WTC11 (cell line): ENCODE results near the gene KRTAP9-4. TPM values are rescaled to one million over a fixed set of nuclear protein-coding genes. Genes with fewer than 3 reads are reported as not detected.

Experiments
- ATAC-seq: fragments of 200-7000 bp; cut with Tn5 transposase; 2 replicates; pipeline ENCODE4 v1.10.0; 2021; ENCODE audit warnings: mild to moderate bottlenecking, moderate library complexity
- CTCF ChIA-PET: fragments of 300-600 bp; sonication (Branson Sonifier 250); formaldehyde crosslinking; loops from one replicate; lab custom pipeline; 2021; ENCODE audit warnings: antibody characterized with exemption; lab: Charles Lee
- POLR2A ChIA-PET: fragments of 350-600 bp; sonication (Branson Sonifier 250); formaldehyde crosslinking; loops from one replicate; lab custom pipeline; 2021; ENCODE audit warnings: antibody characterized with exemption; lab: Charles Lee
- DNase-seq: peaks from one replicate; pipeline ENCODE4 v3.0.0; 2021; ENCODE audit warnings: low spot score
- H3K27ac Mint-ChIP-seq: 2 replicates; pipeline ENCODE4 v1.8.0; 2021; ENCODE audit warnings: mixed read lengths
- H3K27me3 Mint-ChIP-seq: 2 replicates; pipeline ENCODE4 v1.8.0; 2021; ENCODE audit warnings: low read depth, mild to moderate bottlenecking, moderate library complexity, mixed read lengths
- H3K36me3 Mint-ChIP-seq: 2 replicates; pipeline ENCODE4 v1.8.0; 2021; ENCODE audit warnings: mixed read lengths
- H3K4me1 Mint-ChIP-seq: 2 replicates; pipeline ENCODE4 v1.8.0; 2022; ENCODE audit warnings: mixed read lengths
- H3K4me3 Mint-ChIP-seq: 2 replicates; pipeline ENCODE4 v1.8.0; 2021; ENCODE audit warnings: mild to moderate bottlenecking, moderate library complexity, mixed read lengths
- H3K9me3 Mint-ChIP-seq: 2 replicates; pipeline ENCODE4 v1.8.0; 2021; ENCODE audit warnings: mixed read lengths
- AR ChIP-seq: fragments of 250-450 bp; sonication (Bioruptor Pico); IDR thresholded peaks from 2 replicates; pipeline ENCODE4 v1.9.0; 2021; ENCODE audit warnings: mild to moderate bottlenecking
- ATF6 ChIP-seq: sonication (generic); formaldehyde crosslinking; IDR thresholded peaks from 2 replicates; pipeline ENCODE4 v1.8.1; 2023; ENCODE audit warnings: mild to moderate bottlenecking, missing genetic modification reagents
- CREB1 ChIP-seq: sonication (generic); formaldehyde crosslinking; IDR thresholded peaks from 2 replicates; pipeline ENCODE4 v1.8.0; 2023; ENCODE audit warnings: mild to moderate bottlenecking, missing genetic modification reagents
- E2F1 ChIP-seq: sonication (generic); formaldehyde crosslinking; IDR thresholded peaks from 2 replicates; pipeline ENCODE4 v1.8.0; 2022; ENCODE audit warnings: mild to moderate bottlenecking, missing genetic modification reagents
- ESRRA ChIP-seq: sonication (generic); formaldehyde crosslinking; IDR thresholded peaks from 2 replicates; pipeline ENCODE4 v1.8.1; 2022; ENCODE audit warnings: mild to moderate bottlenecking, missing genetic modification reagents, borderline replicate concordance
- FOXP4 ChIP-seq: sonication (generic); formaldehyde crosslinking; IDR thresholded peaks from 2 replicates; pipeline ENCODE4 v1.8.0; 2022; ENCODE audit warnings: mild to moderate bottlenecking, missing genetic modification reagents
- IRF2 ChIP-seq: sonication (generic); formaldehyde crosslinking; IDR thresholded peaks from 2 replicates; pipeline ENCODE4 v1.8.0; 2022; ENCODE audit warnings: low read depth, missing genetic modification reagents, borderline replicate concordance
- MAX ChIP-seq: sonication (generic); formaldehyde crosslinking; IDR thresholded peaks from 2 replicates; pipeline ENCODE4 v1.8.0; 2022; ENCODE audit warnings: mild to moderate bottlenecking, missing genetic modification reagents
- MLX ChIP-seq: sonication (generic); formaldehyde crosslinking; IDR thresholded peaks from 2 replicates; pipeline ENCODE4 v1.8.1; 2023; ENCODE audit warnings: mild to moderate bottlenecking, missing genetic modification reagents, moderate library complexity
- MYBL2 ChIP-seq: sonication (generic); formaldehyde crosslinking; IDR thresholded peaks from 2 replicates; pipeline ENCODE4 v1.8.1; 2023; ENCODE audit warnings: mild to moderate bottlenecking, moderate library complexity, missing genetic modification reagents
- NFE2L1 ChIP-seq: sonication (generic); formaldehyde crosslinking; IDR thresholded peaks from 2 replicates; pipeline ENCODE4 v1.8.1; 2023; ENCODE audit warnings: missing genetic modification reagents
- NR3C1 ChIP-seq: sonication (generic); formaldehyde crosslinking; conservative IDR thresholded peaks from 2 replicates; pipeline ENCODE4 v1.8.1; 2023; ENCODE audit warnings: low read depth, mild to moderate bottlenecking, missing genetic modification reagents
- SP1 ChIP-seq: sonication (generic); formaldehyde crosslinking; conservative IDR thresholded peaks from 2 replicates; pipeline ENCODE4 v1.8.1; 2022; ENCODE audit warnings: missing genetic modification reagents
- TCF7 ChIP-seq: sonication (generic); formaldehyde crosslinking; IDR thresholded peaks from 2 replicates; pipeline ENCODE4 v1.8.0; 2022; ENCODE audit warnings: mild to moderate bottlenecking, low read depth, missing genetic modification reagents, moderate library complexity
- TP53 ChIP-seq: sonication (generic); formaldehyde crosslinking; IDR thresholded peaks from 2 replicates; pipeline ENCODE4 v1.8.1; 2023; ENCODE audit warnings: mild to moderate bottlenecking, missing genetic modification reagents
- USF1 ChIP-seq: sonication (generic); formaldehyde crosslinking; IDR thresholded peaks from 2 replicates; pipeline ENCODE4 v1.8.0; 2022; ENCODE audit warnings: mild to moderate bottlenecking, missing genetic modification reagents
- USF2 ChIP-seq: sonication (generic); formaldehyde crosslinking; IDR thresholded peaks from 2 replicates; pipeline ENCODE4 v1.8.1; 2023; ENCODE audit warnings: mild to moderate bottlenecking, missing genetic modification reagents, moderate library complexity
- ZNF263 ChIP-seq: sonication (generic); formaldehyde crosslinking; IDR thresholded peaks from 2 replicates; pipeline ENCODE4 v1.8.1; 2022; ENCODE audit warnings: low read depth, mild to moderate bottlenecking, moderate library complexity, missing genetic modification reagents
- ZNF512 ChIP-seq: sonication (generic); formaldehyde crosslinking; IDR thresholded peaks from 2 replicates; pipeline ENCODE4 v1.8.1; 2022; ENCODE audit warnings: missing genetic modification reagents, borderline replicate concordance
- total RNA-seq: library from RNA; stranded (reverse); gene quantifications from 3 replicates; pipeline ENCODE4 v1.2.3, GENCODE V29; 2021

KRTAP9-4 gene
- total RNA-seq, 1 experiment from 2014 or later = not detected

- ATAC-seq = no peak
- H3K27me3 Mint-ChIP-seq = peaks cover 4% of the 10 kb centered on the region; the same call in 1 of the 2 replicates
- no peak overlapping the region for H3K4me3 Mint-ChIP-seq
- no peak for DNase-seq
- H3K9me3 Mint-ChIP-seq = no peaks in the 10 kb centered on the region
- ChIA-PET CTCF (no interaction called here), POLR2A (interaction anchor here (0.6 kb wide), 1 partner anchor 135 kb away, joined by 3 read pairs; no protein-coding TSS in a partner anchor)
- no peak for TF ChIP-seq NR3C1 (CRISPR knock-in tag)
- no peak for TF ChIP-seq USF1
- no peak for TF ChIP-seq ATF6
- TF ChIP-seq ESRRA = no peak
- no peaks in the 10 kb centered on the region for H3K36me3 Mint-ChIP-seq
- H3K4me1 Mint-ChIP-seq = no peaks in the 10 kb centered on the region
- no peak overlapping the region for H3K27ac Mint-ChIP-seq
Observed at GRCh38 chr17:41264599-41264998, 15.1 kb downstream of the KRTAP9-4 start.

GRCh38 chr17:41265078-41265477, 15.6 kb downstream of the KRTAP9-4 start, which contains the start of gene KRTAP9-6:
Gene KRTAP9-6, plus strand, starts transcription at chr17:41265378. Its CDS starts 0 bp downstream, at chr17:41265378.
- TF ChIP-seq CREB1 = no peak
- no peak for TF ChIP-seq SP1
- no peak for TF ChIP-seq MYBL2 (CRISPR knock-in tag)
- no peak for TF ChIP-seq TP53
- no peak for TF ChIP-seq FOXP4
- TF ChIP-seq USF2 = no peak
- TF ChIP-seq USF1 = no peak
- no peak for TF ChIP-seq ZNF263
- TF ChIP-seq NFE2L1 (CRISPR knock-in tag) = no peak
- TF ChIP-seq MLX = no peak
- TF ChIP-seq AR (CRISPR knock-in tag) = no peak
- TF ChIP-seq TCF7 = no peak
- TF ChIP-seq ZNF512 (CRISPR knock-in tag) = no peak
- no peak for TF ChIP-seq E2F1 (CRISPR knock-in tag)
- TF ChIP-seq IRF2 = no peak
- no peak for TF ChIP-seq MAX (CRISPR knock-in tag)
- peaks cover 4% of the 10 kb centered on the region; the same call in 1 of the 2 replicates for H3K27me3 Mint-ChIP-seq
- no peak within 1 kb of the TSS for H3K27ac Mint-ChIP-seq
- DNase-seq = no peak
- H3K4me1 Mint-ChIP-seq = no peaks in the 10 kb centered on the region
- CTCF ChIA-PET = no interaction called here
- no peak for ATAC-seq
- H3K9me3 Mint-ChIP-seq = no peaks in the 10 kb centered on the region
- no peaks in the 10 kb centered on the region for H3K36me3 Mint-ChIP-seq
- H3K4me3 Mint-ChIP-seq = no peak within 1 kb of the TSS
- POLR2A ChIA-PET = no interaction called here
